ENCODE results near the gene FBXW12. TPM values are rescaled to one million over a fixed set of nuclear protein-coding genes. Genes with fewer than 3 reads are reported as not detected.

Gene FBXW12
- total and polyA plus RNA-seq, 2 donors (not counting 1 experiment from before 2014, with no cell fraction given), result not detected

GRCh38 chr3:48356419-48356818 lies 15.6 kb upstream of the FBXW12 start:
- CTCF ChIA-PET, result no interaction called here
- 100% methylated on average over 1 of the region's 1 CpG for WGBS (ENCODE audit: insufficient coverage)
- Histone ChIP-seq H2AFZ (ENCODE audit: insufficient read depth, low read depth, low read length, poor library complexity, severe bottlenecking) (no peak overlapping the region), H4K20me1 (ENCODE audit: control insufficient read depth, insufficient read depth, low read length, poor library complexity, severe bottlenecking) (no peaks in the 10 kb centered on the region), H3K4me2 (replicated peaks; ENCODE audit: low read depth, low read length, poor library complexity, severe bottlenecking) (no peak overlapping the region), H3K9me3 (ENCODE audit: control extremely low read depth in 1 of 3, control insufficient read depth in 2 of 3, insufficient read depth in 1 of 3, low read length in 2 of 3) (peaks cover 0 to 17% (median 12%) of the 10 kb centered on the region in 3 donors), H3K4me3 (ENCODE audit: control extremely low read depth in 1 of 5, extremely low read depth in 1 of 5, insufficient read depth in 1 of 5, low read depth in 2 of 5, low read length in 4 of 5) (no peak overlapping the region), H3K27me3 (replicated peaks in 1 of 4; ENCODE audit: control extremely low read depth in 1 of 4, control insufficient read depth in 3 of 4, insufficient read depth in 4 of 4, low read length in 3 of 4) (peaks cover 0 to 33% (median 13%) of the 10 kb centered on the region in 4 experiments), H3K27ac (ENCODE audit: low read length in 2 of 2) (no peak overlapping the region), H3K79me2 (ENCODE audit: control insufficient read depth, insufficient read depth, low read length) (no peaks in the 10 kb centered on the region), H3K9ac (ENCODE audit: low read length) (no peak overlapping the region), H3K36me3 (replicated peaks in 1 of 2; ENCODE audit: control extremely low read depth in 1 of 2, control insufficient read depth in 1 of 2, extremely low read depth in 1 of 2, insufficient read depth in 2 of 2, low read length in 1 of 2) (no peaks in the 10 kb centered on the region), H3K4me1 (ENCODE audit: control insufficient read depth in 2 of 2, insufficient read depth in 2 of 2, low read length in 2 of 2) (no peaks in the 10 kb centered on the region)
- H3K27ac Mint-ChIP-seq, result no peak overlapping the region
- TF ChIP-seq EZH2 (IDR thresholded peaks at IDR 0.05; ENCODE audit: borderline replicate concordance, insufficient read depth, low read depth, low read length, poor library complexity, severe bottlenecking), result no peak
- TF ChIP-seq, protein P1, sequence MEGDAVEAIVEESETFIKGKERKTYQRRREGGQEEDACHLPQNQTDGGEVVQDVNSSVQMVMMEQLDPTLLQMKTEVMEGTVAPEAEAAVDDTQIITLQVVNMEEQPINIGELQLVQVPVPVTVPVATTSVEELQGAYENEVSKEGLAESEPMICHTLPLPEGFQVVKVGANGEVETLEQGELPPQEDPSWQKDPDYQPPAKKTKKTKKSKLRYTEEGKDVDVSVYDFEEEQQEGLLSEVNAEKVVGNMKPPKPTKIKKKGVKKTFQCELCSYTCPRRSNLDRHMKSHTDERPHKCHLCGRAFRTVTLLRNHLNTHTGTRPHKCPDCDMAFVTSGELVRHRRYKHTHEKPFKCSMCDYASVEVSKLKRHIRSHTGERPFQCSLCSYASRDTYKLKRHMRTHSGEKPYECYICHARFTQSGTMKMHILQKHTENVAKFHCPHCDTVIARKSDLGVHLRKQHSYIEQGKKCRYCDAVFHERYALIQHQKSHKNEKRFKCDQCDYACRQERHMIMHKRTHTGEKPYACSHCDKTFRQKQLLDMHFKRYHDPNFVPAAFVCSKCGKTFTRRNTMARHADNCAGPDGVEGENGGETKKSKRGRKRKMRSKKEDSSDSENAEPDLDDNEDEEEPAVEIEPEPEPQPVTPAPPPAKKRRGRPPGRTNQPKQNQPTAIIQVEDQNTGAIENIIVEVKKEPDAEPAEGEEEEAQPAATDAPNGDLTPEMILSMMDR (IDR thresholded peaks at IDR 0.05), result no peak
- intact Hi-C loops (cut with micrococcal nuclease), result no loop called here
- ATAC-seq (ENCODE audit: low read depth), result no peak
- no peaks in the 10 kb centered on the region for H3K4me1 Mint-ChIP-seq
- H3K9me3 Mint-ChIP-seq (ENCODE audit: insufficient read depth), result peaks cover 5% of the 10 kb centered on the region
- DNase-seq, result no peak
- POLR2A ChIA-PET, result no interaction called here
- H3K4me3 Mint-ChIP-seq, result no peak overlapping the region
- H3K27me3 Mint-ChIP-seq, result peaks cover 55% of the 10 kb centered on the region

DNA sequence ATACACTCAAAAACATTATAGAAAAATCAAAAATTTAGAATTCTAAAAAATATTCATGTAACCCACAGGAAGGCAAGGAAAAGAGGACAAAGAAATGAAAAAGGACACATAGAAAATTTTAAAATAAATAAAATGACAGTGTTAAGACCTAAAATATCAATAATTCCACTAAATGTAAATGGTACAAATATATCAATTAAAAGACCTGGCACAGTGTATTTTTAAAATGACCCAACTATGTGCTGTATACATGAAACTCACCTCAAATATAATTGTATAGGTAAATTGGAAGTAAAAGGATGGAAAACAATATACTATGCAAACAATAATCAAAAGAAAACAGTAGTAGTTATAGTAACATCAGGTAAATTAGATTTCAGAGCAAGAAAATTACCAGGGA lies 10.1 kb upstream of the FBXW12 start:
- Histone ChIP-seq H3K27me3 (replicated peaks in 1 of 4; ENCODE audit: control extremely low read depth in 1 of 4, control insufficient read depth in 3 of 4, insufficient read depth in 4 of 4, low read length in 3 of 4) (peaks cover 0 to 15% (median 6%) of the 10 kb centered on the region in 4 experiments), H3K27ac (ENCODE audit: low read length in 2 of 2) (no peak overlapping the region), H3K4me1 (ENCODE audit: control insufficient read depth in 2 of 2, insufficient read depth in 2 of 2, low read length in 2 of 2) (no peaks in the 10 kb centered on the region), H3K4me3 (ENCODE audit: control extremely low read depth in 1 of 5, extremely low read depth in 1 of 5, insufficient read depth in 1 of 5, low read depth in 2 of 5, low read length in 4 of 5) (no peak overlapping the region), H3K9me3 (ENCODE audit: control extremely low read depth in 1 of 3, control insufficient read depth in 2 of 3, insufficient read depth in 1 of 3, low read length in 2 of 3) (peaks cover 0 to 22% (median 14%) of the 10 kb centered on the region in 3 donors), H4K20me1 (ENCODE audit: control insufficient read depth, insufficient read depth, low read length, poor library complexity, severe bottlenecking) (no peaks in the 10 kb centered on the region), H2AFZ (ENCODE audit: insufficient read depth, low read depth, low read length, poor library complexity, severe bottlenecking) (no peak overlapping the region), H3K36me3 (replicated peaks in 1 of 2; ENCODE audit: control extremely low read depth in 1 of 2, control insufficient read depth in 1 of 2, extremely low read depth in 1 of 2, insufficient read depth in 2 of 2, low read length in 1 of 2) (no peaks in the 10 kb centered on the region), H3K79me2 (ENCODE audit: control insufficient read depth, insufficient read depth, low read length) (no peaks in the 10 kb centered on the region), H3K9ac (ENCODE audit: low read length) (no peak overlapping the region), H3K4me2 (replicated peaks; ENCODE audit: low read depth, low read length, poor library complexity, severe bottlenecking) (no peak overlapping the region)
- no peaks in the 10 kb centered on the region for H3K4me1 Mint-ChIP-seq
- ChIA-PET POLR2A (no interaction called here), CTCF (no interaction called here)
- no peak overlapping the region for H3K4me3 Mint-ChIP-seq
- no peak for ATAC-seq (ENCODE audit: low read depth)
- TF ChIP-seq, protein P1 (IDR thresholded peaks at IDR 0.05), result no peak
- TF ChIP-seq EZH2 (IDR thresholded peaks at IDR 0.05; ENCODE audit: borderline replicate concordance, insufficient read depth, low read depth, low read length, poor library complexity, severe bottlenecking), result no peak
- H3K9me3 Mint-ChIP-seq (ENCODE audit: insufficient read depth), result peaks cover 11% of the 10 kb centered on the region
- intact Hi-C loops (cut with micrococcal nuclease), result loop anchor here (10.0 kb wide), 1 partner anchor 77 kb away; no protein-coding TSS in a partner anchor
- DNase-seq, result no peak
- H3K27ac Mint-ChIP-seq, result no peak overlapping the region
- H3K27me3 Mint-ChIP-seq, result peaks cover 18% of the 10 kb centered on the region

Measured in B cell (primary cell).